K562 (cell line): Measurements from ENCODE around the gene SNX30. TPM values are rescaled to one million over a fixed set of nuclear protein-coding genes. Genes with fewer than 3 reads are reported as not detected.
A peak's percentile ranks its signal among the peaks of the same experiment; 100 is the strongest.

ENCODE experiments used
- ARNT ChIP-seq, 2 experiments: fragments of 450-650 bp; IDR thresholded peaks; 2 replicates each; pipeline ENCODE4 v1.6.1; 2016; ENCODE audit warnings: mild to moderate bottlenecking in 1 of 2
- CREB1 ChIP-seq, 2 experiments: sonication (generic) in 1 of 2; formaldehyde crosslinking in 1 of 2; IDR thresholded peaks; 2 replicates each; pipeline versions ENCODE4 v1.6.1 to v1.8.0; 2012 to 2022; ENCODE audit warnings: inconsistent platforms in 1 of 2, mild to moderate bottlenecking in 1 of 2, missing genetic modification reagents in 1 of 2, moderate library complexity in 1 of 2
- DACH1 ChIP-seq: fragments of 450-650 bp; IDR thresholded peaks from 2 replicates; pipeline ENCODE4 v1.6.1; 2018; ENCODE audit not compliant: partially characterized antibody
- FOS ChIP-seq: IDR thresholded peaks from 3 replicates; pipeline ENCODE4 v1.6.1; 2011; ENCODE audit not compliant: insufficient read length; ENCODE audit errors: extremely low read depth
- FOXJ2 ChIP-seq: fragments of 200-800 bp; sonication (Bioruptor generic); IDR thresholded peaks from 2 replicates; pipeline ENCODE4 v1.6.1; 2016; ENCODE audit warnings: missing genetic modification characterization, missing compliant biosample characterization
- FOXM1 ChIP-seq, 2 experiments: fragments of 450-650 bp in 1 of 2; sonication (generic) in 1 of 2; formaldehyde crosslinking in 1 of 2; IDR thresholded peaks; 2 replicates each; pipeline versions ENCODE4 v1.6.1 to v1.9.0; 2017 to 2022; ENCODE audit warnings: low read depth in 2 of 2, mild to moderate bottlenecking in 2 of 2, missing genetic modification reagents in 1 of 2, moderate library complexity in 1 of 2
- GABPB1 ChIP-seq: sonication (generic); formaldehyde crosslinking; IDR thresholded peaks from 2 replicates; pipeline ENCODE4 v1.8.0; 2022; ENCODE audit warnings: mild to moderate bottlenecking, missing genetic modification reagents
- HNRNPH1 ChIP-seq: fragments of 200-400 bp; formaldehyde crosslinking; optimal IDR thresholded peaks from 2 replicates; pipeline ENCODE3; 2017; ENCODE audit warnings: low read depth, mild to moderate bottlenecking, low read length, moderate library complexity
- KHSRP ChIP-seq: fragments of 450-650 bp; IDR thresholded peaks from 2 replicates; pipeline ENCODE4 v1.6.1; 2017
- KLF13 ChIP-seq: fragments of 450-650 bp; IDR thresholded peaks from 2 replicates; pipeline ENCODE4 v1.6.1; 2016; ENCODE audit warnings: missing genetic modification characterization, low read depth, mild to moderate bottlenecking, missing compliant biosample characterization, moderate library complexity, borderline replicate concordance
- KLF16 ChIP-seq: IDR thresholded peaks from 2 replicates; pipeline ENCODE4 v1.6.1; 2016; ENCODE audit warnings: antibody characterized with exemption
- LCOR ChIP-seq: sonication (generic); formaldehyde crosslinking; IDR thresholded peaks from 2 replicates; pipeline ENCODE4 v1.8.0; 2022; ENCODE audit warnings: mild to moderate bottlenecking, missing genetic modification reagents
- MCM2 ChIP-seq: fragments of 450-650 bp; IDR thresholded peaks from 2 replicates; pipeline ENCODE4 v1.6.1; 2017; ENCODE audit warnings: low read depth, mild to moderate bottlenecking
- NFIC ChIP-seq: fragments of 450-650 bp; IDR thresholded peaks from 2 replicates; pipeline ENCODE4 v1.6.1; 2017; ENCODE audit warnings: mild to moderate bottlenecking, inconsistent platforms
- POLR2B ChIP-seq: fragments of 450-650 bp; IDR thresholded peaks from 2 replicates; pipeline ENCODE4 v1.6.1; 2018; ENCODE audit warnings: low read depth; ENCODE audit not compliant: partially characterized antibody
- TAF9B ChIP-seq: fragments of 450-650 bp; IDR thresholded peaks from 2 replicates; pipeline ENCODE4 v1.6.1; 2018; ENCODE audit warnings: mild to moderate bottlenecking; ENCODE audit not compliant: partially characterized antibody
- TEAD2 ChIP-seq: fragments of 450-650 bp; IDR thresholded peaks from 2 replicates; pipeline ENCODE4 v1.6.1; 2016; ENCODE audit warnings: missing genetic modification characterization, control low read depth, missing compliant biosample characterization
- ZNF197 ChIP-seq: fragments of 200-800 bp; sonication (Bioruptor generic); IDR thresholded peaks from 2 replicates; pipeline ENCODE4 v1.6.1; 2016; ENCODE audit warnings: low read depth, missing genetic modification characterization, missing compliant biosample characterization
- ZNF79 ChIP-seq: fragments of 250-450 bp; sonication (Bioruptor Pico); IDR thresholded peaks from 2 replicates; pipeline ENCODE4 v1.4.0; 2020; ENCODE audit warnings: low read depth, mild to moderate bottlenecking, moderate library complexity
- polyA plus RNA-seq, 8 experiments: library from polyadenylated mRNA; depleted of rRNA in 4 of 8; stranded (reverse) in 5 of 8; unstranded in 3 of 8; fragments of >200 nt; fragmentation: Nextera tagmentation in 2 of 8; fragmentation: Illumina TruSeq in 1 of 8; extraction: Ambion mirVana in 2 of 8; extraction: Trizol in 1 of 8; gene quantifications; 2 replicates each; pipeline versions ENCODE4 v1.2.1 to v1.2.3, GENCODE V29; 2011 to 2014; ENCODE audit warnings: inconsistent platforms in 1 of 8, missing spikeins in 1 of 8
- total RNA-seq, 7 experiments: library from RNA; depleted of rRNA in 6 of 7; stranded (reverse); fragments of >200 nt in 6 of 7; fragmentation: Illumina TruSeq in 2 of 7; extraction: Trizol in 2 of 7; gene quantifications; 2 replicates each; pipeline versions ENCODE4 v1.2.1 to v1.2.3, GENCODE V29; 2011 to 2021; ENCODE audit warnings: low replicate concordance in 1 of 7
- TF ChIP-seq, protein P1 (sequence below): sonication (generic); formaldehyde crosslinking; IDR thresholded peaks from 2 replicates; pipeline ENCODE4 v1.8.1; 2022; ENCODE audit warnings: missing genetic modification reagents
- TF ChIP-seq, protein P2 (sequence below): fragments of 450-650 bp; IDR thresholded peaks from one replicate; pipeline ENCODE4 v1.6.1; 2018; ENCODE audit warnings: mild to moderate bottlenecking, moderate library complexity; ENCODE audit not compliant: partially characterized antibody
- TF ChIP-seq, protein P3 (sequence below), 2 experiments: IDR thresholded peaks; 2 replicates each; pipeline ENCODE4 v1.6.1; 2011; ENCODE audit warnings: borderline replicate concordance in 1 of 2, control low read depth in 1 of 2, low read depth in 1 of 2, low read length in 1 of 2, mild to moderate bottlenecking in 1 of 2, mixed read lengths in 1 of 2, moderate library complexity in 1 of 2; ENCODE audit not compliant: insufficient read depth in 1 of 2, insufficient read length in 1 of 2, poor library complexity in 1 of 2, severe bottlenecking in 1 of 2; ENCODE audit errors: extremely low read depth in 1 of 2
- TF ChIP-seq, protein P4 (sequence below): fragments of 450-650 bp; IDR thresholded peaks from 2 replicates; pipeline ENCODE4 v1.6.1; 2017; ENCODE audit warnings: mild to moderate bottlenecking, moderate library complexity

Gene SNX30
- total and polyA plus RNA-seq, 9 of the 15 experiments (the other 6 are each of a cell fraction or from before 2014, with no cell fraction given): 0.76 to 5.9 (median 3.3) TPM

DNA sequence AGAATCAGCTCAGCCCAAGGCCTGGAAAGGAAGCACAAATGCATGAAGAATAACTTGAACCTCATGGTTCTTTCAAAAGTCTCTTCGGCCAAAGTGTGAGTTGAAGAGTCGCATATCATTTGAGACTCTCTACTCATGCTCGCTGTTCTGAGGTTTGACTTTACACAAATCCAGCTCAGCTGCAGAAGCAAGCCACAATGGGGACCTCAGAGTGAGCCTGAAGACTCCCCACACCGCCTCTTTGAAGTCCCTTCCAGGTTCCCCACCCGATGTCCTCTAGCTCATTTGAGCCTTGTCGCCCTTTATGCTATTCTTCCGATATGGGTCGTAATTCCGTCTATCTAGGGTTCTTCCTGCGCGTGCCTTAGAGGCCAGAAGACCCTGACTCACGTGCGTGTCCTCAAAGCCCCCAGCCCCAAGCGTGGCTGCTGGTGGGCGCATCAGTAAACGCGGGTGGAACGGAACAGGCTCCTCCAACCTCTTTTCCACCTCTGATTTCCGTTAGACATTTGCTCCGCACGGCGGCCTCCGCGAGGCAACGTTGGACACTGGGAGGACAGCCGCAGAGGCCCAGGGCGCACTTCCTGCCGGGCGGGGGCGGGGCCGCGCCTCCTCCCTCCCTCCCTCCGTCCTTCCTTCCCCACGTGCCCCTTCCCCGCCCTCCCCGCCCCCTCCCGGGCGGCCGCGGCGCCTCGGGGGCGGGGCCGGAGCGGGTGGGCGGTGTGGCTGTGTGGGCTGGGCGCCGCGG, at the start of gene SNX30 (continued):
- TF ChIP-seq, protein P1, sequence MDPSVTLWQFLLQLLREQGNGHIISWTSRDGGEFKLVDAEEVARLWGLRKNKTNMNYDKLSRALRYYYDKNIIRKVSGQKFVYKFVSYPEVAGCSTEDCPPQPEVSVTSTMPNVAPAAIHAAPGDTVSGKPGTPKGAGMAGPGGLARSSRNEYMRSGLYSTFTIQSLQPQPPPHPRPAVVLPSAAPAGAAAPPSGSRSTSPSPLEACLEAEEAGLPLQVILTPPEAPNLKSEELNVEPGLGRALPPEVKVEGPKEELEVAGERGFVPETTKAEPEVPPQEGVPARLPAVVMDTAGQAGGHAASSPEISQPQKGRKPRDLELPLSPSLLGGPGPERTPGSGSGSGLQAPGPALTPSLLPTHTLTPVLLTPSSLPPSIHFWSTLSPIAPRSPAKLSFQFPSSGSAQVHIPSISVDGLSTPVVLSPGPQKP (CRISPR knock-in tag): no peak
- TF ChIP-seq ARNT (IDR thresholded peaks at IDR 0.05) (no peak), FOXM1 (IDR thresholded peaks at IDR 0.05; ENCODE audit: low read depth) (no peak), FOXM1 (CRISPR knock-in tag; IDR thresholded peaks at IDR 0.05; ENCODE audit: low read depth) (no peak), MCM2 (no peak), DACH1 (no peak), LCOR (CRISPR knock-in tag) (peak; percentile 33; the same call in 1 of the 2 replicates), ZNF79 (CRISPR knock-in tag) (no peak), FOS (no peak), KHSRP (no peak), KLF16 (no peak), TAF9B (peak; percentile 74), KLF13 (tag) (peak; percentile 77; the same call in 1 of the 2 replicates), CREB1 (IDR thresholded peaks at IDR 0.05) (peak; percentile 32; the same call in 1 of the 2 replicates), CREB1 (CRISPR knock-in tag; IDR thresholded peaks at IDR 0.05) (peak; percentile 55), TEAD2 (no peak), FOXJ2 (tag) (no peak), NFIC (0 out of 2 replicates have a peak, but pooled peaks have one; percentile 13), POLR2B (peak; percentile 85), ZNF197 (CRISPR knock-in tag) (no peak), HNRNPH1 (no peak), GABPB1 (CRISPR knock-in tag) (peak; percentile 89)
- TF ChIP-seq, protein P2, sequence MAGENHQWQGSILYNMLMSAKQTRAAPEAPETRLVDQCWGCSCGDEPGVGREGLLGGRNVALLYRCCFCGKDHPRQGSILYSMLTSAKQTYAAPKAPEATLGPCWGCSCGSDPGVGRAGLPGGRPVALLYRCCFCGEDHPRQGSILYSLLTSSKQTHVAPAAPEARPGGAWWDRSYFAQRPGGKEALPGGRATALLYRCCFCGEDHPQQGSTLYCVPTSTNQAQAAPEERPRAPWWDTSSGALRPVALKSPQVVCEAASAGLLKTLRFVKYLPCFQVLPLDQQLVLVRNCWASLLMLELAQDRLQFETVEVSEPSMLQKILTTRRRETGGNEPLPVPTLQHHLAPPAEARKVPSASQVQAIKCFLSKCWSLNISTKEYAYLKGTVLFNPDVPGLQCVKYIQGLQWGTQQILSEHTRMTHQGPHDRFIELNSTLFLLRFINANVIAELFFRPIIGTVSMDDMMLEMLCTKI: no peak
- TF ChIP-seq, protein P3, sequence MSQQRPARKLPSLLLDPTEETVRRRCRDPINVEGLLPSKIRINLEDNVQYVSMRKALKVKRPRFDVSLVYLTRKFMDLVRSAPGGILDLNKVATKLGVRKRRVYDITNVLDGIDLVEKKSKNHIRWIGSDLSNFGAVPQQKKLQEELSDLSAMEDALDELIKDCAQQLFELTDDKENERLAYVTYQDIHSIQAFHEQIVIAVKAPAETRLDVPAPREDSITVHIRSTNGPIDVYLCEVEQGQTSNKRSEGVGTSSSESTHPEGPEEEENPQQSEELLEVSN (IDR thresholded peaks at IDR 0.05; ENCODE audit: borderline replicate concordance in 1 of 2, extremely low read depth in 1 of 2, insufficient read depth in 1 of 2, insufficient read length in 1 of 2, low read depth in 1 of 2, low read length in 1 of 2, poor library complexity in 1 of 2, severe bottlenecking in 1 of 2): peak; percentile 50 to 83
- TF ChIP-seq, protein P4, sequence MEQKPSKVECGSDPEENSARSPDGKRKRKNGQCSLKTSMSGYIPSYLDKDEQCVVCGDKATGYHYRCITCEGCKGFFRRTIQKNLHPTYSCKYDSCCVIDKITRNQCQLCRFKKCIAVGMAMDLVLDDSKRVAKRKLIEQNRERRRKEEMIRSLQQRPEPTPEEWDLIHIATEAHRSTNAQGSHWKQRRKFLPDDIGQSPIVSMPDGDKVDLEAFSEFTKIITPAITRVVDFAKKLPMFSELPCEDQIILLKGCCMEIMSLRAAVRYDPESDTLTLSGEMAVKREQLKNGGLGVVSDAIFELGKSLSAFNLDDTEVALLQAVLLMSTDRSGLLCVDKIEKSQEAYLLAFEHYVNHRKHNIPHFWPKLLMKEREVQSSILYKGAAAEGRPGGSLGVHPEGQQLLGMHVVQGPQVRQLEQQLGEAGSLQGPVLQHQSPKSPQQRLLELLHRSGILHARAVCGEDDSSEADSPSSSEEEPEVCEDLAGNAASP: no peak
